ENCODE measurements around the gene LPA. TPM values are rescaled to one million over a fixed set of nuclear protein-coding genes. Genes with fewer than 3 reads are reported as not detected.
"Not testable (repeated sequence)": the region's sequence is repeated elsewhere in the genome, so short reads cannot be mapped to it uniquely, and the experiment has no call there.

Gene LPA, protein sequence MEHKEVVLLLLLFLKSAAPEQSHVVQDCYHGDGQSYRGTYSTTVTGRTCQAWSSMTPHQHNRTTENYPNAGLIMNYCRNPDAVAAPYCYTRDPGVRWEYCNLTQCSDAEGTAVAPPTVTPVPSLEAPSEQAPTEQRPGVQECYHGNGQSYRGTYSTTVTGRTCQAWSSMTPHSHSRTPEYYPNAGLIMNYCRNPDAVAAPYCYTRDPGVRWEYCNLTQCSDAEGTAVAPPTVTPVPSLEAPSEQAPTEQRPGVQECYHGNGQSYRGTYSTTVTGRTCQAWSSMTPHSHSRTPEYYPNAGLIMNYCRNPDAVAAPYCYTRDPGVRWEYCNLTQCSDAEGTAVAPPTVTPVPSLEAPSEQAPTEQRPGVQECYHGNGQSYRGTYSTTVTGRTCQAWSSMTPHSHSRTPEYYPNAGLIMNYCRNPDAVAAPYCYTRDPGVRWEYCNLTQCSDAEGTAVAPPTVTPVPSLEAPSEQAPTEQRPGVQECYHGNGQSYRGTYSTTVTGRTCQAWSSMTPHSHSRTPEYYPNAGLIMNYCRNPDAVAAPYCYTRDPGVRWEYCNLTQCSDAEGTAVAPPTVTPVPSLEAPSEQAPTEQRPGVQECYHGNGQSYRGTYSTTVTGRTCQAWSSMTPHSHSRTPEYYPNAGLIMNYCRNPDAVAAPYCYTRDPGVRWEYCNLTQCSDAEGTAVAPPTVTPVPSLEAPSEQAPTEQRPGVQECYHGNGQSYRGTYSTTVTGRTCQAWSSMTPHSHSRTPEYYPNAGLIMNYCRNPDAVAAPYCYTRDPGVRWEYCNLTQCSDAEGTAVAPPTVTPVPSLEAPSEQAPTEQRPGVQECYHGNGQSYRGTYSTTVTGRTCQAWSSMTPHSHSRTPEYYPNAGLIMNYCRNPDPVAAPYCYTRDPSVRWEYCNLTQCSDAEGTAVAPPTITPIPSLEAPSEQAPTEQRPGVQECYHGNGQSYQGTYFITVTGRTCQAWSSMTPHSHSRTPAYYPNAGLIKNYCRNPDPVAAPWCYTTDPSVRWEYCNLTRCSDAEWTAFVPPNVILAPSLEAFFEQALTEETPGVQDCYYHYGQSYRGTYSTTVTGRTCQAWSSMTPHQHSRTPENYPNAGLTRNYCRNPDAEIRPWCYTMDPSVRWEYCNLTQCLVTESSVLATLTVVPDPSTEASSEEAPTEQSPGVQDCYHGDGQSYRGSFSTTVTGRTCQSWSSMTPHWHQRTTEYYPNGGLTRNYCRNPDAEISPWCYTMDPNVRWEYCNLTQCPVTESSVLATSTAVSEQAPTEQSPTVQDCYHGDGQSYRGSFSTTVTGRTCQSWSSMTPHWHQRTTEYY (N-terminal part only)
- total RNA-seq = 0.31 TPM in 1 of 3 replicates, not detected in the others
- long read RNA-seq = 0 reads

DNA sequence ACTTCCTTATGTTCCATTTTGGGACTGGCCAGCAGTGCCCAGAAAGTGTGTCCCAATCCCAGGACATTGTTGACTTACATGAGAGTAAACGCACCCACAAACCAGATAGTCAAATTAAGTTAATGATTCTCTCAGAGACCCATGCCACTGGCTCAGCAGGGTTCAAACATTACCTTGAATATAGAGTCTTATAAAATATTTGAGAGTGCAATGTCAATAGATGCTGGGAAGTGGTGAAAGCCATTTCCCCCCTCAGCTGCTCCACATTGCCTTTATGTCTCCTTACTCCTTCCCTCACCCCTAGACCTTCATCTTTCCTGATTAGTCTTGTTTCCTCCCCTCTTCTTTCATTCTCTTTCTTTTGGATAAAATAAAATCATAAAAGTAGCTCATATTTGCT is at the start of gene LPA:
Gene LPA, minus strand, starts transcription at position 78 of the 400 bp plus-strand sequence. Its CDS starts 61 bp downstream, at position 17.
- H3K4me3 Mint-ChIP-seq (ENCODE audit: unreplicated experiment); H3K27me3 Mint-ChIP-seq (ENCODE audit: low read depth); DNase-seq (ENCODE audit: low spot score); H3K9me3 Mint-ChIP-seq (ENCODE audit: low read depth); H3K36me3 Mint-ChIP-seq (ENCODE audit: low read depth); H3K27ac Mint-ChIP-seq (ENCODE audit: unreplicated experiment); H3K4me1 Mint-ChIP-seq (ENCODE audit: low read depth): not testable (repeated sequence)

DNA sequence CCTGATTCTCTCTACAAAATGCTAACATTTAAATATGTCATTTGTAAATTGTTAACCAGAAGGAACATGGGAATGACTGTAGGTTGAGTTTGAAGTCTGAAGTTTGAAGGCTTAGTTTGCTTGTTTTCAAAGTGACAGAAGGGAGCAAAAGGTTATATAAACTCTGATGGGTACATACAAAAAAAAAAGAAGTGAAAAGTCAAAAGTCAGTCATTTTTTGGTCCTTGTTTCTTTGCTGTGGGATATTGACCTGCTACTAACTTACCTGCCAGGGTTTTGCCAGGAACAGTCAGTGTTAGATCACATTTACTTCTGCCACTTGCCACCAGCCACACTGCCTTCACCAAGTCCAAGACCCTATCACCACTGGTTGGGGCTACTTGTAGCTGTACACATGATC is 44.9 kb upstream of the LPA start:
- H3K4me1 Mint-ChIP-seq (ENCODE audit: low read depth); DNase-seq (ENCODE audit: low spot score); H3K27ac Mint-ChIP-seq (ENCODE audit: unreplicated experiment); H3K27me3 Mint-ChIP-seq (ENCODE audit: low read depth); H3K9me3 Mint-ChIP-seq (ENCODE audit: low read depth); H3K36me3 Mint-ChIP-seq (ENCODE audit: low read depth); H3K4me3 Mint-ChIP-seq (ENCODE audit: unreplicated experiment): not testable (repeated sequence)

DNA sequence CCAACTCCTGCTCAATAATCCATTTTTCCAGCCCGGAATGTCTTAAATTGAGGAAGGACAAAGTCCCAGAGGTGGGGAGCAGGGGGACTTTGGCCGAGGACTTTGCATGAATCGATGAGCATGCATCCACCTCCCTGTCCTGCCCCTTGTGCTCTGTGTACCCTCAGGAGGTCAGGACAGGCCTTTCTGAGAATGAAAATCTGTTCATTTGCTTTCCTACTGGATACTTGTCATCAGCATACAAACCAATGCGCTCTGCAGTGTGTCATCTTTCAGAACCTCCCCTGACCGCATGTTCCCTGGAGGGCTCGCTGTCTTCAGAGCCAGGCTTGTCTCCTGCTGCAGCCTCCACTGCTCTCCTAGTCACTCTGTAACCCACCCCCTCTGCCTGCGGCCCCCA is 40.6 kb upstream of the LPA start:
- not testable (repeated sequence) for H3K9me3 Mint-ChIP-seq (ENCODE audit: low read depth); H3K27me3 Mint-ChIP-seq (ENCODE audit: low read depth); H3K4me3 Mint-ChIP-seq (ENCODE audit: unreplicated experiment); DNase-seq (ENCODE audit: low spot score); H3K36me3 Mint-ChIP-seq (ENCODE audit: low read depth); H3K4me1 Mint-ChIP-seq (ENCODE audit: low read depth); H3K27ac Mint-ChIP-seq (ENCODE audit: unreplicated experiment)

DNA sequence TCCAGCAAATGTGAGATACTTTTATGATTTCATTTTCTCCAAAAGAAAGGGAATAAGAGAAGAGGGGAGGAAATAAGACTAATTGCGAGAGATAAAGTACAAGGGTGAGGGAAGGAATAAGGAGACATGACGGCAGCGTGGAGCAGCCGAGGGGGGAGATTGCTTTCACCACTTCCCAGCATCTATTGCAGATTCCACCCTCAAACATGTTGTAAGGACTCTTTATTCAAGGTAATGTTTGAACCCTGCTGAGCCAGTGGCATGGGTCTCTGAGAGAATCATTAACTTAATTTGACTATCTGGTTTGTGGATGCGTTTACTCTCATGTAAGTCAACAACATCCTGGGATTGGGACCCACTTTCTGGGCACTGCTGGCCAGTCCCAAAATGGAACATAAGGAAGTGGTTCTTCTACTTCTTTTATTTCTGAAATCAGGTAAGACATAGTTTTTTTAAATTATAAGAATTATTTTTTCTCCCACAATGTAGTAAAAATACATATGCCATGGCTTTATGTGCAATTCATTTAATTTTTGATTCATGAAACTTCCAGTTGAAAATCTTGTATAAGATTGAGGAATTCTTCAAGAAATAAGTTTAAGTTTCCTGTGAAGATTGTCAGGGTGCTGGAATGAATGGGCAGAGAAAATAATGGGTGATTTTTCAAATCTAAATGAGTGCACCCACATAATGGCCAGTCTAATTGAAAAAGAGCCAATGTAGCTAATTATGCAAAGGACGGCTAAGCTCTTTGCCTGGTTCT is 38.0 kb upstream of the LPA start, which contains the start of gene PLG:
Gene PLG, plus strand, starts transcription at position 327 of the 763 bp plus-strand sequence. Its CDS starts 61 bp downstream, at position 388.
- not testable (repeated sequence) for DNase-seq (ENCODE audit: low spot score); H3K4me3 Mint-ChIP-seq (ENCODE audit: unreplicated experiment); H3K36me3 Mint-ChIP-seq (ENCODE audit: low read depth); H3K9me3 Mint-ChIP-seq (ENCODE audit: low read depth); H3K4me1 Mint-ChIP-seq (ENCODE audit: low read depth); H3K27ac Mint-ChIP-seq (ENCODE audit: unreplicated experiment); H3K27me3 Mint-ChIP-seq (ENCODE audit: low read depth)

DNA sequence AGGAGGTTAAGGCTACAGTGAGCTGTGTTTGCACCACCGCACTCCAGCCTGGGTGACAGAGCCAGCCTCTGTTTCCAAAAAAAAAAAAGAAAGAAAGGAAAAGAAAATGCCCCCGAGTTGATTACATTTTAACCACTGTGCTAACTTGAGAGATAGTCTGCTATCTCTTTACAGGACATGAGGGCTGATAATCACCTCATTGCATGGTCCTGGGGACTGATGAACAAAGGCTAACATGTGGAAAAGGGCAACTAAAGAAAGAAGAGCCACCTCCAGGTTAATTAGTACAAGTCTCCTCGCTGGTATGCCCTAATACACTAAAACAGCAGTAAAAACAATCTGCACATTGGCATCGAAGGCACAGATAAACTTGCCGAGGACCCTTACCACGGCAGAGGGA is 33.8 kb upstream of the LPA start:
- Mint-ChIP-seq H3K9me3 (ENCODE audit: low read depth) (peaks cover 9% of the 10 kb centered on the region), H3K4me3 (ENCODE audit: unreplicated experiment) (no peak overlapping the region), H3K27ac (ENCODE audit: unreplicated experiment) (no peak overlapping the region), H3K27me3 (ENCODE audit: low read depth) (peaks cover 3% of the 10 kb centered on the region), H3K4me1 (ENCODE audit: low read depth) (no peaks in the 10 kb centered on the region), H3K36me3 (ENCODE audit: low read depth) (peaks cover 2% of the 10 kb centered on the region)
- no peak for DNase-seq (ENCODE audit: low spot score)
- TF ChIP-seq, protein P1, sequence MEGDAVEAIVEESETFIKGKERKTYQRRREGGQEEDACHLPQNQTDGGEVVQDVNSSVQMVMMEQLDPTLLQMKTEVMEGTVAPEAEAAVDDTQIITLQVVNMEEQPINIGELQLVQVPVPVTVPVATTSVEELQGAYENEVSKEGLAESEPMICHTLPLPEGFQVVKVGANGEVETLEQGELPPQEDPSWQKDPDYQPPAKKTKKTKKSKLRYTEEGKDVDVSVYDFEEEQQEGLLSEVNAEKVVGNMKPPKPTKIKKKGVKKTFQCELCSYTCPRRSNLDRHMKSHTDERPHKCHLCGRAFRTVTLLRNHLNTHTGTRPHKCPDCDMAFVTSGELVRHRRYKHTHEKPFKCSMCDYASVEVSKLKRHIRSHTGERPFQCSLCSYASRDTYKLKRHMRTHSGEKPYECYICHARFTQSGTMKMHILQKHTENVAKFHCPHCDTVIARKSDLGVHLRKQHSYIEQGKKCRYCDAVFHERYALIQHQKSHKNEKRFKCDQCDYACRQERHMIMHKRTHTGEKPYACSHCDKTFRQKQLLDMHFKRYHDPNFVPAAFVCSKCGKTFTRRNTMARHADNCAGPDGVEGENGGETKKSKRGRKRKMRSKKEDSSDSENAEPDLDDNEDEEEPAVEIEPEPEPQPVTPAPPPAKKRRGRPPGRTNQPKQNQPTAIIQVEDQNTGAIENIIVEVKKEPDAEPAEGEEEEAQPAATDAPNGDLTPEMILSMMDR (IDR thresholded peaks at IDR 0.05) = no peak

DNA sequence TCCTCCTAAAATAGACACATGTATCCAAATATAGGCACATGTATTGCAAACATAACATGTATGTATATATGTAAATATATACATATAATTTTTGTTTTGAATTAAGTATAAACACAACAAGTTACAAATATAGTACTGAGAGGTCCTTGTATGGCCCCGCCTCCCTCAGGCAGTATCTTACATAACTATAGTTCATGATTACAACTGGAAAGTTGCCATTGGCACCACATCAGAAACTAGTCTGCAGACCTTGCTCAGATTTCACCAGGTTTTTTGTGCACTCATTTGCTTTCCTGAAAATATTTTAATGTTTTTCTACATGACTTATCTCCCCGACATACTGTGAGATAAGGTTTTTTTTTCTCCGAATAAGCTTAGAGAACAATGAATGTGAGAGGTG is 32.8 kb upstream of the LPA start:
- DNase-seq (ENCODE audit: low spot score); H3K4me3 Mint-ChIP-seq (ENCODE audit: unreplicated experiment); H3K27me3 Mint-ChIP-seq (ENCODE audit: low read depth); H3K27ac Mint-ChIP-seq (ENCODE audit: unreplicated experiment); H3K4me1 Mint-ChIP-seq (ENCODE audit: low read depth); H3K36me3 Mint-ChIP-seq (ENCODE audit: low read depth): not testable (repeated sequence)
- peaks cover 11% of the 10 kb centered on the region for H3K9me3 Mint-ChIP-seq (ENCODE audit: low read depth)

DNA sequence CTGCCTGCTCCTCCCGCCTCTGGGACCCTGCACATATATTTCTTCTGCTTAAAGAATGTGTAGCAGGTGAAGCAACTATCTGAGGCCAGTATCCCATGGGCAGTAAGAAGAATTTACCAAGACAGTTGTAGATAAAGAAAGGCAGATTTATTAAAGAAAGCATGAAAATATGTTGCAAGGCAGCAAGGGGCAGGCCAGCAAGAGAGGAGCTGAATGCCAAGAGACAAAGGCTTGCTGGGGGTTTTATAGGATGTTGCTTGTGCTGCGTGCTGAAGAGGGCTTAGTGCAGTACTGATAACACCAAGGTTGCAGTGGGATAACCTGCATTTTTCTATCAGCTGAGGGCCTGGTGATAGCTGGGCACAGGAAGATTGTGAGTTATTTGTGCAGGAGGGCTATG is 31.5 kb upstream of the LPA start:
- H3K9me3 Mint-ChIP-seq (ENCODE audit: low read depth) = peaks cover 17% of the 10 kb centered on the region
- not testable (repeated sequence) for DNase-seq (ENCODE audit: low spot score)

DNA sequence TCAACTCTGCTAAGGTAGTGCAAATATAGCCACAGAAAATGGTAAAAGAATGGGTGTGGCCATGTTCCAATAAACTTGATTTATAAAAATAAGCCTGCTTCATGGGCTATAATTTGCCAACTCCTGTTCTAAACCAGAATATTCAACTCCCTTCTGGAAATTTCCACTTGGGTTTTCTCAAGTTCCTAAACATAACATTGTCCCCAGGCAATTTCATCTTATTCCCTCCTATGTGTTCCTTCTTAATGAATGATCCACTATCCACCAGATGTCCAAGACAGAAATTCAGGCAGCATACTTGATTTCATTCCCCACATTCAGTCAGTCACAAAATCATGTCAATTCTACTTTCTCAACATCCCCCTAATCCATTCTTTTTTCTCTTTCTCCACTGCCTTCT is 30.9 kb upstream of the LPA start:
- H3K27ac Mint-ChIP-seq (ENCODE audit: unreplicated experiment); H3K4me3 Mint-ChIP-seq (ENCODE audit: unreplicated experiment); DNase-seq (ENCODE audit: low spot score); H3K36me3 Mint-ChIP-seq (ENCODE audit: low read depth); H3K27me3 Mint-ChIP-seq (ENCODE audit: low read depth); H3K4me1 Mint-ChIP-seq (ENCODE audit: low read depth): not testable (repeated sequence)
- H3K9me3 Mint-ChIP-seq (ENCODE audit: low read depth) = peaks cover 19% of the 10 kb centered on the region

More for the DNA sequence above, 31.5 kb upstream of the LPA start:
- H3K4me3 Mint-ChIP-seq (ENCODE audit: unreplicated experiment); H3K27me3 Mint-ChIP-seq (ENCODE audit: low read depth); H3K27ac Mint-ChIP-seq (ENCODE audit: unreplicated experiment); H3K4me1 Mint-ChIP-seq (ENCODE audit: low read depth); H3K36me3 Mint-ChIP-seq (ENCODE audit: low read depth): not testable (repeated sequence)

Data from chondrocyte (in vitro differentiated cells).